Measurements from ENCODE around the gene KAT7. TPM values are rescaled to one million over a fixed set of nuclear protein-coding genes. Genes with fewer than 3 reads are reported as not detected.

Gene KAT7
- total RNA-seq, 1 donor from 2014 or later: 33.1 TPM

DNA sequence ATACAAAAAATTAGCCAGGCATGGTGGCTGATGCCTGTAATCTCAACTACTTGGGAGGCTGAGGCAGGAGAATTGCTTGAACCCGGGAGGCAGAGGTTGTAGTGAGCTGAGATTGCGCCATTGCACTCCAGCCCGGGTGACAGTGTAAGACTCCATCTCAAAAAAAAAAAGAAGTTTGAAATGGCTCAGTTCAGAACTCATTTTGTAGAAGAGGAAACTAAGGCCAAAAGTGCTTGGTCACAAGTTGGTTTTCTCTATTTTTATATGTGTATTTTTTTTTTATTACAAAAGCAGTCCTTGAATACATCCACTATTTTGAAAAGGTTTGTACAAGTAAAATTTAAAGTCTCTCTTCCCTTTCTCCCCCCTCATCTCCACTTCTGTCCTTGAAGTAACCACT is 53.9 kb downstream of the KAT7 start:
- Mint-ChIP-seq H3K36me3 (ENCODE audit: low read depth) (peaks cover 1% of the 10 kb centered on the region), H3K4me3 (ENCODE audit: unreplicated experiment) (no peak overlapping the region), H3K27me3 (ENCODE audit: low read depth) (no peaks in the 10 kb centered on the region), H3K4me1 (ENCODE audit: low read depth) (peaks cover 19% of the 10 kb centered on the region), H3K9me3 (ENCODE audit: low read depth) (no peaks in the 10 kb centered on the region), H3K27ac (ENCODE audit: unreplicated experiment) (no peak overlapping the region)
- DNase-seq (ENCODE audit: low spot score): no peak
- TF ChIP-seq, protein P1, sequence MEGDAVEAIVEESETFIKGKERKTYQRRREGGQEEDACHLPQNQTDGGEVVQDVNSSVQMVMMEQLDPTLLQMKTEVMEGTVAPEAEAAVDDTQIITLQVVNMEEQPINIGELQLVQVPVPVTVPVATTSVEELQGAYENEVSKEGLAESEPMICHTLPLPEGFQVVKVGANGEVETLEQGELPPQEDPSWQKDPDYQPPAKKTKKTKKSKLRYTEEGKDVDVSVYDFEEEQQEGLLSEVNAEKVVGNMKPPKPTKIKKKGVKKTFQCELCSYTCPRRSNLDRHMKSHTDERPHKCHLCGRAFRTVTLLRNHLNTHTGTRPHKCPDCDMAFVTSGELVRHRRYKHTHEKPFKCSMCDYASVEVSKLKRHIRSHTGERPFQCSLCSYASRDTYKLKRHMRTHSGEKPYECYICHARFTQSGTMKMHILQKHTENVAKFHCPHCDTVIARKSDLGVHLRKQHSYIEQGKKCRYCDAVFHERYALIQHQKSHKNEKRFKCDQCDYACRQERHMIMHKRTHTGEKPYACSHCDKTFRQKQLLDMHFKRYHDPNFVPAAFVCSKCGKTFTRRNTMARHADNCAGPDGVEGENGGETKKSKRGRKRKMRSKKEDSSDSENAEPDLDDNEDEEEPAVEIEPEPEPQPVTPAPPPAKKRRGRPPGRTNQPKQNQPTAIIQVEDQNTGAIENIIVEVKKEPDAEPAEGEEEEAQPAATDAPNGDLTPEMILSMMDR (IDR thresholded peaks at IDR 0.05): no peak

DNA sequence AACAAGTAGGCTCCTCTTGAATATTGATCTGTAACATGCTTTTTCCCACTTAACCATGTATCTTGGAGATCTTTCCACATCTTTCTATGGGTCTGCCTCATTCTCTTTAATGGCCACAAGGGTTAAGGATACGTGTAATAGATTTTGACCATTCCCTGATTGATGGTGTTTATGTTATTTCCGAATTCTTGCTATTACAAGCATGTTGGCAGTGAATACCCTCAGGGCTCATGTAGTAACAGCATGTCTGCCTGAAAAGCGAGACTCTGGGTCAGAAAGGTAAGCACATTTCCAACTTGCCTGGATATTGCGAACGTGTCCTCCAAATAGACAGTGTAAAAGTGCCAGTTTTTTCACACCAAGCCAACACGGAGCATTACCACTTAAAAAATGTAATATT is 54.4 kb downstream of the KAT7 start:
- no peaks in the 10 kb centered on the region for H3K9me3 Mint-ChIP-seq (ENCODE audit: low read depth)
- peaks cover 1% of the 10 kb centered on the region for H3K36me3 Mint-ChIP-seq (ENCODE audit: low read depth)
- H3K4me1 Mint-ChIP-seq (ENCODE audit: low read depth): peaks cover 17% of the 10 kb centered on the region
- H3K27ac Mint-ChIP-seq (ENCODE audit: unreplicated experiment): no peak overlapping the region
- H3K27me3 Mint-ChIP-seq (ENCODE audit: low read depth): no peaks in the 10 kb centered on the region
- TF ChIP-seq, protein P1 (IDR thresholded peaks at IDR 0.05): no peak
- no peak for DNase-seq (ENCODE audit: low spot score)
- H3K4me3 Mint-ChIP-seq (ENCODE audit: unreplicated experiment): no peak overlapping the region

GRCh38 chr17:49843774-49844350 is 55.4 kb downstream of the KAT7 start:
- Mint-ChIP-seq H3K9me3 (ENCODE audit: low read depth) (no peaks in the 10 kb centered on the region), H3K36me3 (ENCODE audit: low read depth) (peaks cover 3% of the 10 kb centered on the region), H3K4me3 (ENCODE audit: unreplicated experiment) (no peak overlapping the region), H3K27ac (ENCODE audit: unreplicated experiment) (no peak overlapping the region), H3K27me3 (ENCODE audit: low read depth) (no peaks in the 10 kb centered on the region), H3K4me1 (ENCODE audit: low read depth) (peaks cover 17% of the 10 kb centered on the region)
- no peak for DNase-seq (ENCODE audit: low spot score)
- TF ChIP-seq, protein P1 (IDR thresholded peaks at IDR 0.05): peak; percentile 61

DNA sequence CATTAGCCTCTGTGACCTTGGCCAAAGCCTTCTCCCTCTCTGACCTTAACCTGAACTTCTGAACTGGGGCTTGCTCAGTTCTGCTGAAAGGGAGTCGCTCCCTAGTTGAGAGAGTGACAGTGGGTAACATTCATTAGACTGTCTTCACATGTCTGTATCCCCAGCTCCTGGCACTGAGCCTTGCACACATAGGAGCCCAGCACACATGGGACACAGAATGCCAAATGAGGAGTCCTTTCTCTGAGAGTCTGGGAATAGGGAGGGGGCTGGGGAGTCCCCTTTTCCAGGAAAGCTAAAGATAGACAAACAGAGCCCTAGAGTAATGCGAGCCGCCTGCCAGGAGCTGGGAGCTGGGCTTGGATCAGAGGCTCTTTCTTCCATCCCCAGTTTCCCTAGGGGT is 56.8 kb downstream of the KAT7 start:
- Mint-ChIP-seq H3K4me3 (ENCODE audit: unreplicated experiment) (no peak overlapping the region), H3K36me3 (ENCODE audit: low read depth) (peaks cover 3% of the 10 kb centered on the region)

DNA sequence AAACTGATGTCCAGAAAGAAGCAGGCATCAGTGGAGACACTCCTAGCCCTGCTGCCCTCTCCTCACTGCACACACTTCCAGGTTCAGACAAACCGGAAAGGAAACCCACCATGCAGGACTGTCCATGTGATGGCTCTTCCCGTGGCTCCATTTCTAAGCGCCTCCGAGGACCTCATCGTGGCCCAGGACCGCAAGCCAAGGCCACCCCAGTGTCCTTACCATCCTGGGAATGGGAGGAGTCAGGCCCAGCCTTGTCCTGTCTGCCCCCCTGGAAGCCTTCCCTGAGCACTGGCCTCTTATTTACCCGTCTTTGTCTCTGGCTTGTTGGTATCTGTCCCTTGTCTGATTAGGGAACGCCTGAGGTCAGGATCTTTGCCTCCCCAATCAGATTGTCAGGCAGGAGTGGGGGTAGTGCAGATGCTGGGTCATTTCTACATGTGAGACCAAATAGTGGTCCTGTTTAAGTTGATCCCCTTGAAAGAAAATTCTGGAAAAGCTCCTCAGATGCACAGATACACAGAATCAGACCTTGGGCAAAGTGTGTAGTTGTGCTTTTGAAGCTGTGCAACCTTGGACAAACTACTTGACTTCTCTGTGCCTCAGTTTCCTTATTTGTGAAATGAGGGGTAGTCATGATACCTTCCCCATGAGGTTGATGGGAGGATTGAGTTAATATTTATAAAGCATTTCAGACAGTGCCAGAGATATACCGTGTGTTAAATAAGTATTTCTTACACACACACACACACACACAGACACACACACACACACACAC is 58.6 kb downstream of the KAT7 start:
- TF ChIP-seq, protein P1 (IDR thresholded peaks at IDR 0.05): no peak
- Mint-ChIP-seq H3K4me3 (ENCODE audit: unreplicated experiment) (no peak overlapping the region), H3K36me3 (ENCODE audit: low read depth) (peaks cover 3% of the 10 kb centered on the region), H3K4me1 (ENCODE audit: low read depth) (peaks cover 27% of the 10 kb centered on the region), H3K27ac (ENCODE audit: unreplicated experiment) (peak overlapping the region; percentile 36), H3K27me3 (ENCODE audit: low read depth) (no peaks in the 10 kb centered on the region), H3K9me3 (ENCODE audit: low read depth) (no peaks in the 10 kb centered on the region)
- DNase-seq (ENCODE audit: low spot score): no peak

More for the DNA sequence above, 56.8 kb downstream of the KAT7 start:
- peaks cover 17% of the 10 kb centered on the region for H3K4me1 Mint-ChIP-seq (ENCODE audit: low read depth)
- H3K27ac Mint-ChIP-seq (ENCODE audit: unreplicated experiment): peak overlapping the region; percentile 73
- H3K9me3 Mint-ChIP-seq (ENCODE audit: low read depth): no peaks in the 10 kb centered on the region
- no peaks in the 10 kb centered on the region for H3K27me3 Mint-ChIP-seq (ENCODE audit: low read depth)
- TF ChIP-seq, protein P1 (IDR thresholded peaks at IDR 0.05): no peak
- DNase-seq (ENCODE audit: low spot score): no peak
